HEK293T (cell line): ENCODE measurements around the gene BBS12.

Source experiments
- CTCF ChIA-PET: fragments of 350-600 bp; formaldehyde crosslinking; extraction: SDS; loops from one replicate; lab custom pipeline; 2021; ENCODE audit warnings: antibody characterized with exemption, inconsistent platforms; lab: Yijun Ruan, JAX
- POLR2A ChIA-PET: fragments of 350-600 bp; formaldehyde crosslinking; extraction: SDS; loops from one replicate; lab custom pipeline; 2020; ENCODE audit warnings: antibody characterized with exemption, inconsistent platforms; lab: Yijun Ruan, JAX
- DNase-seq: peaks from one replicate; pipeline ENCODE4 v3.0.0; 2012; ENCODE audit warnings: mixed read lengths; ENCODE audit errors: extremely low spot score
- ARNT ChIP-seq: fragments of 450-650 bp; IDR thresholded peaks from 2 replicates; pipeline ENCODE4 v1.6.1; 2017; ENCODE audit warnings: mild to moderate bottlenecking
- BHLHE40 ChIP-seq: fragments of 450-650 bp; IDR thresholded peaks from 2 replicates; pipeline ENCODE4 v1.6.1; 2016; ENCODE audit warnings: mild to moderate bottlenecking, moderate library complexity, borderline replicate concordance
- CTBP1 ChIP-seq: fragments of 450-650 bp; IDR thresholded peaks from 2 replicates; pipeline ENCODE4 v1.6.1; 2016; ENCODE audit warnings: borderline replicate concordance
- ELF4 ChIP-seq: fragments of 450-650 bp; IDR thresholded peaks from 2 replicates; pipeline ENCODE4 v1.6.1; 2017; ENCODE audit warnings: antibody characterized with exemption
- FOXA1 ChIP-seq: fragments of 450-650 bp; IDR thresholded peaks from 2 replicates; pipeline ENCODE4 v1.6.1; 2016; ENCODE audit warnings: mild to moderate bottlenecking
- FOXK2 ChIP-seq: fragments of 450-650 bp; IDR thresholded peaks from 2 replicates; pipeline ENCODE4 v1.6.1; 2016; ENCODE audit warnings: mild to moderate bottlenecking
- FOXM1 ChIP-seq: fragments of 450-650 bp; IDR thresholded peaks from 2 replicates; pipeline ENCODE4 v1.6.1; 2017; ENCODE audit warnings: mild to moderate bottlenecking, borderline replicate concordance
- HDGF ChIP-seq: fragments of 450-650 bp; IDR thresholded peaks from 2 replicates; pipeline ENCODE4 v1.6.1; 2017; ENCODE audit warnings: antibody characterized with exemption, borderline replicate concordance
- L3MBTL2 ChIP-seq: fragments of 450-650 bp; conservative IDR thresholded peaks from 2 replicates; pipeline ENCODE4 v1.6.1; 2016; ENCODE audit warnings: mild to moderate bottlenecking
- LEF1 ChIP-seq: fragments of 450-650 bp; IDR thresholded peaks from 2 replicates; pipeline ENCODE4 v1.6.1; 2017; ENCODE audit warnings: mild to moderate bottlenecking, borderline replicate concordance
- NFRKB ChIP-seq: fragments of 450-650 bp; IDR thresholded peaks from 2 replicates; pipeline ENCODE4 v1.6.1; 2016; ENCODE audit warnings: mild to moderate bottlenecking, moderate library complexity
- PKNOX1 ChIP-seq: fragments of 450-650 bp; IDR thresholded peaks from 2 replicates; pipeline ENCODE4 v1.6.1; 2016
- SP1 ChIP-seq: fragments of 450-650 bp; IDR thresholded peaks from 2 replicates; pipeline ENCODE4 v1.6.1; 2017
- SUZ12 ChIP-seq: fragments of 450-650 bp; IDR thresholded peaks from 2 replicates; pipeline ENCODE4 v1.6.1; 2016; ENCODE audit warnings: mild to moderate bottlenecking
- TARDBP ChIP-seq: fragments of 450-650 bp; IDR thresholded peaks from 2 replicates; pipeline ENCODE4 v1.6.1; 2016
- ZNF384 ChIP-seq: fragments of 450-650 bp; IDR thresholded peaks from 2 replicates; pipeline ENCODE4 v1.6.1; 2016

The BBS12 gene

GRCh38 chr4:122746485-122746965 lies 14.0 kb downstream of the BBS12 start:
- ChIA-PET CTCF (no interaction called here), POLR2A (no interaction called here)
- TF ChIP-seq SUZ12 (no peak), BHLHE40 (no peak), ELF4 (no peak), ARNT (no peak), TARDBP (no peak), FOXK2 (no peak), PKNOX1 (no peak), HDGF (no peak), CTBP1 (no peak)
- no peak for DNase-seq

DNA sequence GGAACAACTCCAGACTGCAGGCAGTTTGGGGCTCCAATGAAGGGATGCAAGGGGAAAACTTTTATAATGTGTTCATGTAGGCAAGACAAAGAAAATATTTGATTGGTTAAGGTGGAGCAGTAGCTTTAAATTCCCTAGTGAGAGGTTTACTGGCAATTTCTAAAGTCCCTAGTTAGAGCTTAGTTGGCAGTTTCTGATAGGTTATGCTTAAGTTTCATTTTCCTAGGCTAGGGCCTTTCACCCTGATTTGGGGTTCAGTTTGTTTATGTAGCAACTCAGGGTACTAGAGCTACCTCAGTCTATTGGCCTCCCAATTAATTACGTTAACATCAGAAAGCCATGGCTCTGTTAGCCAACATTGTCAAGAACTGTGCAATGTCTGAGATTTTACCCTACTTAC lies 14.6 kb downstream of the BBS12 start:
- CTCF ChIA-PET, result no interaction called here
- TF ChIP-seq FOXM1 (no peak), ELF4 (no peak), NFRKB (no peak), HDGF (no peak), ZNF384 (no peak), FOXA1 (no peak)
- POLR2A ChIA-PET, result no interaction called here
- no peak for DNase-seq

DNA sequence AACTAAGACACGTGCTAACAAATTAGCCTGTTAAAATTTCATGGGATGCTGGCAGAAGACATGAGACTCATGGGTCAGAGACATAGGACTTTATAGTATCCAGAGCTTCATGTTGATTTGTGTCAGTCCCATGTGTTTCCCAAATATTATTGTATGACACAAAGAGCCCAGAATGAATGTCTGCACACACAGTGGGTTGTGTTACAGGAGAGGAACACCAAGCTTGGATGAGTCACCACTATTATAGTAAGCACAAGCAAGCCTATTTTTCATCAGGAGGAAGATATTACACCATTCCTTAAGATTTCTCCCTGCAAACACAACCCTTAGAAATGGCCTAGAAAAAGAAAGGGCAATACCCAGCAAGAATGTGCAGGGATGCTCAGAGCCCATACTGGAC lies 15.4 kb downstream of the BBS12 start:
- TF ChIP-seq FOXA1 (no peak), TARDBP (no peak), SUZ12 (no peak), LEF1 (no peak), ARNT (no peak), PKNOX1 (no peak), L3MBTL2 (no peak), NFRKB (no peak), CTBP1 (no peak), FOXK2 (no peak), ZNF384 (no peak), HDGF (no peak), ELF4 (no peak), SP1 (no peak), BHLHE40 (no peak), FOXM1 (no peak)
- no peak for DNase-seq
- ChIA-PET POLR2A (no interaction called here), CTCF (no interaction called here)

DNA sequence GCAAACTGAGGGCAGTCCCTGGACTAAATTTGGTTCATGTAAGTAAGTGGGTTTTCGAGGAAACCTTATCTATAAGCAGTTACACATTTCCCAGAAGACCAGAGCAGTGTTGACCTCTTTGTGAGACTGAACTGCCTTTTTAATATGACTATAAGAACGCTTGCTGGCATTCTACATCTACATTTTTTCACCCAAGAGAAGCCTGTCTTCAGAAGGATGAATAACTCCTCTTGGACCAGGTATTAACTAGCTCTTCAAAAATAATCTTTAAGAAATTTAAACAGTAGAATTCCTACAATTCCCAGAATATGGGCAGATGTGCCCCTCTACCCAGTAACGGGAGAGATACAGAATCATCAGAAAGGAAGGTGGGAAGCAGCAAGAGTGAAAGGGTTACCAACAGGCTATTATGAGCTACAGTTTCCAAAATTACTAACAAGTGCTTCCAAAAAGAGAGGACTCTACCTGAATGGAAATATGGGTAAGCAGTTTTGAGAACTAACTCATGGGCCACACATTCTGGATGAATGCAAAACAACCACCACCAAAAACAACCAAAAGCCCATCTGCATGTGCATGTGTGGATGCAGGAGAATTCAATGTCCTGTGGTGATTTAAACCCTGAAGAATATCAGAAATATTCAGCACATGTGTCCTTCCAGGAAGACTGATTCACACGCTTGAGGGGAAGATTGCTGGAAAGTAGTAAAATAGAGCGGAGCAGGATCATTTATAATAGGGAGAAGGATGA lies 17.4 kb downstream of the BBS12 start:
- no peak for DNase-seq

GRCh38 chr4:122755675-122756074 lies 23.2 kb downstream of the BBS12 start:
- CTCF ChIA-PET, result no interaction called here
- DNase-seq, result no peak
- TF ChIP-seq ZNF384 (no peak), SP1 (no peak), FOXK2 (no peak), PKNOX1 (no peak), CTBP1 (no peak), ARNT (no peak), LEF1 (no peak), FOXA1 (no peak), BHLHE40 (no peak), NFRKB (no peak), FOXM1 (no peak), HDGF (no peak)
- POLR2A ChIA-PET, result no interaction called here

More for the DNA sequence above, 17.4 kb downstream of the BBS12 start:
- ChIA-PET CTCF (no interaction called here), POLR2A (no interaction called here)
- no peak for TF ChIP-seq HDGF

DNA sequence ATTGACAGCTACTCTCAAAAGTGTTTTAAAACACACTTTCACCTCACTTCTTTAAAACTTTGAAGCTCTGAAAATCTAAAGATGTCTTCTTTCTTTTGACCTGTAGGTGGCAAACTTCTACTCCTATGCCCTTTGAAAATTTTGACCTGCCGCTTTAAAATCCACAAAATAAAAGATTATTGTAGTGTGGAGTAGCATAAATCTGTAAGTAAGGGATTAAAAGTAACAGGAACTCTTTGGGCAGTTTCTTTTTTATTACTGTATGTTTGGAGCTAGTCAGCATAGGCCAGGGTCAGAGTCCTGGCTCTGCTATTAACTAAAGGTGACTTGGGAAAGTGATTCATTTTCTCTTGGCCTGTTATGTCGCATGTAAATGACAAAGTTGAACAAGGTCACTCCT lies 25.5 kb downstream of the BBS12 start:
- CTCF ChIA-PET, result interaction anchor here (0.6 to 1.5 kb wide), 8 partner anchors 10 to 321 kb away, joined by 3 to 8 read pairs (median 4); no protein-coding TSS in a partner anchor
- TF ChIP-seq ZNF384 (no peak), HDGF (no peak), BHLHE40 (no peak), TARDBP (no peak), SUZ12 (no peak), NFRKB (no peak), ARNT (no peak), PKNOX1 (no peak), LEF1 (no peak), FOXK2 (no peak), SP1 (no peak), FOXA1 (no peak), L3MBTL2 (no peak), ELF4 (no peak), FOXM1 (no peak), CTBP1 (no peak)
- POLR2A ChIA-PET, result no interaction called here
- DNase-seq, result peak; percentile 14
